ENCODE results near the gene ENTPD2. TPM values are rescaled to one million over a fixed set of nuclear protein-coding genes. Genes with fewer than 3 reads are reported as not detected.

The ENTPD2 gene
- total RNA-seq, 1 experiment from 2014 or later: 9.0 TPM

- H3K4me1 ChIP-seq (replicated peaks; ENCODE audit: insufficient read depth): peaks cover 9% of the 10 kb centered on the region; the same call in 1 of the 2 replicates
- no peaks in the 10 kb centered on the region for H3K9me3 ChIP-seq (ENCODE audit: insufficient read depth, low read depth)
- BruUV-seq (replicated peaks): no TSS peak
- DNase-seq: no peak
- H3K27ac ChIP-seq: no peak overlapping the region
- intact Hi-C loops (cut with micrococcal nuclease; ENCODE audit: unreplicated experiment): no loop called here
- no peaks in the 10 kb centered on the region for H3K27me3 ChIP-seq (ENCODE audit: insufficient read depth, low read depth)
- no peaks in the 10 kb centered on the region for H3K9me2 ChIP-seq (ENCODE audit: insufficient read depth)
- H3K4me2 ChIP-seq: no peak overlapping the region
- H3K79me2 ChIP-seq (ENCODE audit: low read depth): no peaks in the 10 kb centered on the region
- H2AFZ ChIP-seq: no peak overlapping the region
- ChIA-PET POLR2A (ENCODE audit: unreplicated experiment) (no interaction called here), CTCF (interaction anchor here (0.6 to 0.7 kb wide), 2 partner anchors 27 to 54 kb away, joined by 3 read pairs; no protein-coding TSS in a partner anchor)
- H3K4me3 ChIP-seq: no peak overlapping the region
- peaks cover 16% of the 10 kb centered on the region; the same call in 1 of the 2 replicates for H3F3A ChIP-seq (ENCODE audit: insufficient read depth, low read depth)
- TF ChIP-seq CTCF (conservative IDR thresholded peaks at IDR 0.05): no peak
- no peak for TF ChIP-seq EZH2 (IDR thresholded peaks at IDR 0.05; ENCODE audit: low read depth)
- H4K20me1 ChIP-seq (ENCODE audit: insufficient read depth): no peaks in the 10 kb centered on the region
- no peaks in the 10 kb centered on the region for H3K36me3 ChIP-seq (ENCODE audit: low read depth)
Observed at GRCh38 chr9:137002646-137003041, 51.2 kb downstream of the ENTPD2 start.

DNA sequence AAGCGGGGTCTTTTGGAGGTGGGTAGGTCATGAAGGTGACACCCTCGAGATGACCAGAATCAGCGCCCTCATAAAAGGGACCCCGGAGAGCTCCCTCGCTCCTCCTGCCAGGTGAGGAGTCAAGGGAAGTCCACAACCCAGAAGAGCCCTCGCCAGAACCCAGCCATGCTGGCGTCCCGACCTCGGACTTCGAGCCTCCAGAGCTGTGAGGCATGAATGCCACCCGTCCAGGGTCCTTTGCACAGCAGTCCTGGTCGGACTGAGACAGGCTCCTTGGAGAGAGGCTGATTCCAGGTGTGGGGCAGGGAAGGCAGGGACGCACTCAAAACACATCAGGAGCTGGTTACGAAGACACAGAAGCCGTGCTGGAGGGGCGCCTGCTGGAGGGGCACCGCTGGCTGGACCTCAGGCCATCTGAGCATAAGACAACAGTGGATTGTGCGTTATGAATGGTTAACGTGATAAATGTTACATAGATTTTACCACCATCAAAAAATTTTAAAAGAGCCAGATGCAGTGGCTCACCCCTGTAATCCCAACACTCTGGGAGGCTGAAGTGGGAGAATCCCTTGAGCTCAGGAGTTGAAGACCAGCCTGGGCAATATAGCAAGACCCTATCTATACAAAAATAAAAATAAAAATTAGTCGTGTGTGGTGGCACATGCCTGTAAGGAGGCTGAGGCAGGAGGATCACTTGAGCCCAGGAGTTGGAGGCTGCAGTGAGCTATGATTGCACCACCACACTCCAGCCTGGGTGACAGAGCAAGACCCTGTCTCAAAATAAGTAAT lies 51.8 kb downstream of the ENTPD2 start:
- Histone ChIP-seq H3K27ac (no peak overlapping the region), H3K4me2 (peak overlapping the region; percentile 46; the same call in 1 of the 2 replicates), H3K9me3 (ENCODE audit: insufficient read depth, low read depth) (no peaks in the 10 kb centered on the region), H2AFZ (peak overlapping the region; percentile 39; the same call in 1 of the 2 replicates), H3K27me3 (ENCODE audit: insufficient read depth, low read depth) (no peaks in the 10 kb centered on the region), H3F3A (ENCODE audit: insufficient read depth, low read depth) (peaks cover 16% of the 10 kb centered on the region; the same call in 1 of the 2 replicates), H3K36me3 (ENCODE audit: low read depth) (no peaks in the 10 kb centered on the region), H4K20me1 (ENCODE audit: insufficient read depth) (no peaks in the 10 kb centered on the region), H3K4me3 (no peak overlapping the region), H3K79me2 (ENCODE audit: low read depth) (no peaks in the 10 kb centered on the region), H3K4me1 (replicated peaks; ENCODE audit: insufficient read depth) (peaks cover 15% of the 10 kb centered on the region), H3K9me2 (ENCODE audit: insufficient read depth) (no peaks in the 10 kb centered on the region)
- BruUV-seq (replicated peaks): no TSS peak
- ChIA-PET POLR2A (ENCODE audit: unreplicated experiment) (interaction anchor here (0.7 kb wide), 1 partner anchor 24 kb away, joined by 13 read pairs; no protein-coding TSS in a partner anchor), CTCF (interaction anchor here (0.6 to 0.7 kb wide), 9 partner anchors 13 to 256 kb away, joined by 3 to 13 read pairs (median 5); no protein-coding TSS in a partner anchor)
- no peak for DNase-seq
- TF ChIP-seq EZH2 (IDR thresholded peaks at IDR 0.05; ENCODE audit: low read depth) (no peak), CTCF (conservative IDR thresholded peaks at IDR 0.05) (no peak)
- intact Hi-C loops (cut with micrococcal nuclease; ENCODE audit: unreplicated experiment): no loop called here

DNA sequence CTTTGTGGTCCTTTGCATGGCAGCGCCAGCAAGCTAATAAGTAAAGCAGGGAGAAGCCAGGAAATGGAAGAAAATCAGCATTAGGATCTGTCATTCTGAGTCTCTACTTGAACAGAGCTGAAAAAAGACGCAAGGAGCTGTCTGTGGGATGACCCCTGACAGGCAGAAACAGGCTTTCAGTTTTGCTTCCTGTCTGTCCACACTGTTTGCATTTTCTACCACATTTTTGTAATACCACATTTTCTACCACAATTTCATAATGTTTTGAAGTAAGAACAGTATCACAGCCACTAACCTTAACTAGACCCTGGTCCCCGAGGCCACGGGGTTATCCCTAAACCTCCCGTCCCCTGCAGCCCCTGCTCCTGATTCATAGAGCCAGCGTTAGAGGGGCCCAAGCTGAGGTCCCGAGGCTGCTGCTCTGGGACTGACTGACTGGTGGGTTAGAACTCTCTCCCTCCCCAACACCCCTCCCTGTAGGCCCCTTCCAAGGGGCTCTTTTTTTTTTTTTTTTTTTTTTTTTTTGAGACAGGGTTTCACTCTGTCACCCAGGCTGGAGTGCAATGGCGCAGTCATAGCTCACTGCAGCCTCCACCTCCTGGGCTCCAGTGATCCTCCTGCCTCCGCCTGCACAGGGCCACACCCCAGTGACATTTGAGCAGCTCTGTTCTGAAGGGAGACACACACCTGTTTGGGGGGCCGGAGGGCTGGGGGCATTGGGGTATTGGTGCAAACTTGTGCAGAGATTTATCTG lies 53.5 kb downstream of the ENTPD2 start:
- no peaks in the 10 kb centered on the region for H3K27me3 ChIP-seq (ENCODE audit: insufficient read depth, low read depth)
- DNase-seq: no peak
- no peak for TF ChIP-seq CTCF (conservative IDR thresholded peaks at IDR 0.05)
- TF ChIP-seq EZH2 (IDR thresholded peaks at IDR 0.05; ENCODE audit: low read depth): no peak
- no peaks in the 10 kb centered on the region for H3K9me3 ChIP-seq (ENCODE audit: insufficient read depth, low read depth)
- H3K4me3 ChIP-seq: no peak overlapping the region
- H3K9me2 ChIP-seq (ENCODE audit: insufficient read depth): no peaks in the 10 kb centered on the region
- BruUV-seq (replicated peaks): no TSS peak
- H3K4me2 ChIP-seq: 0 out of 2 replicates have a peak overlapping the region, but pooled peaks have one; percentile 2
- no peaks in the 10 kb centered on the region for H4K20me1 ChIP-seq (ENCODE audit: insufficient read depth)
- peaks cover 30% of the 10 kb centered on the region for H3K4me1 ChIP-seq (replicated peaks; ENCODE audit: insufficient read depth)
- H3K79me2 ChIP-seq (ENCODE audit: low read depth): no peaks in the 10 kb centered on the region
- intact Hi-C loops (cut with micrococcal nuclease; ENCODE audit: unreplicated experiment): no loop called here
- peaks cover 21% of the 10 kb centered on the region; the same call in 1 of the 2 replicates for H3F3A ChIP-seq (ENCODE audit: insufficient read depth, low read depth)
- POLR2A ChIA-PET (ENCODE audit: unreplicated experiment): interaction anchor here (0.6 kb wide), 1 partner anchor 201 kb away, joined by 6 read pairs; no protein-coding TSS in a partner anchor
- CTCF ChIA-PET: interaction anchor here (0.6 to 1.1 kb wide), 7 partner anchors 8 to 290 kb away, joined by 3 to 22 read pairs (median 6); partner anchors contain the start of gene PAXX
- no peak overlapping the region for H2AFZ ChIP-seq
- no peak overlapping the region for H3K27ac ChIP-seq
- no peaks in the 10 kb centered on the region for H3K36me3 ChIP-seq (ENCODE audit: low read depth)

Data from PC-9 (cell line).